Measurements from ENCODE around the gene CFAP107. TPM values are rescaled to one million over a fixed set of nuclear protein-coding genes. Genes with fewer than 3 reads are reported as not detected.
"Not testable (repeated sequence)": the region's sequence is repeated elsewhere in the genome, so short reads cannot be mapped to it uniquely, and the experiment has no call there.

CFAP107 gene
- total RNA-seq, 1 experiment from 2014 or later = not detected

DNA sequence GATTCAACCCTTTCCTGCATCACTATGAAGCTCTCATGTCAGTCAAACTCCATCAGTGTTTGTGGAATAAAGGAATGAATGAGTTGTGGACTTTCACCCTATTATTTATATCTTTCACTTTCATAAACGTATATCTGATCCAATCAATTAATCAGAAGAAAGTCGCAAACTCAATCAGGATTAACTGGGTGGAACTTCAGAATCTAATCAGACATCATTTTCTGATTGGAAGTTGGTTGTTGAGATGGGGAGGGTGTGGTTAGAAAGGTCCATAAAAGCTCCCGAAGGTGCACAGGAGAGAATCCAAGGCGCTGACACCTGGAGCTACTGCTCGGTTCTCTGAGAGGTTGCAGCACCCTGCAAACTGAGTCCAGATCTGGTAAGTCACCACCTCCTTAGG lies 27.4 kb downstream of the CFAP107 start, which contains the start of gene PRAMEF12:
Gene PRAMEF12, plus strand, starts transcription at position 301 of the 400 bp plus-strand sequence. CDS start 1,130 bp downstream, outside the sequence.
- in situ Hi-C loops (cut with HindIII; ENCODE audit: low sequenced_read_pairs) = no loop called here
- DNase-seq (ENCODE audit: low spot score) = no peak

- in situ Hi-C loops (cut with HindIII; ENCODE audit: low sequenced_read_pairs) = no loop called here
- DNase-seq (ENCODE audit: low spot score) = no peak
These were observed 28.9 kb downstream of the CFAP107 start for GRCh38 chr1:12774801-12775345.

DNA sequence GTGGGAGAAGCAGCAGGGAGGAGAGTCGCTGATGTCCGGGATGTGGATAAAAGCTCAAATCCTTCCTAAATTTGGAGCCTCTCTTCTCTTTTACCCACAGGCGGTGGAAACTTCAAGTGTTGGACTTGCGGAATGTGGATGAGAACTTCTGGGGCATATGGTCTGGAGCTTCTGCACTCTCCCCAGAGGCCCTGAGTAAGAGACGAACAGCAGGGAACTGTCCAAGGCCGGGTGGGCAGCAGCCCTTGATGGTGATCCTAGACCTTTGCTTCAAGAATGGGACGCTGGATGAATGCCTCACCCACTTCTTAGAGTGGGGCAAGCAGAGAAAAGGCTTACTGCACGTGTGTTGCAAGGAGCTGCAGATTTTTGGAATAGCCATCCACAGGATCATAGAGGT lies 29.4 kb downstream of the CFAP107 start:
- DNase-seq (ENCODE audit: low spot score) = no peak
- in situ Hi-C loops (cut with HindIII; ENCODE audit: low sequenced_read_pairs) = no loop called here

- DNase-seq (ENCODE audit: low spot score) = no peak
- in situ Hi-C loops (cut with HindIII; ENCODE audit: low sequenced_read_pairs) = no loop called here
These were observed 31.0 kb downstream of the CFAP107 start for GRCh38 chr1:12776801-12777557.

- in situ Hi-C loops (cut with HindIII; ENCODE audit: low sequenced_read_pairs) = no loop called here
- DNase-seq (ENCODE audit: low spot score) = no peak
These were observed 32.1 kb downstream of the CFAP107 start for GRCh38 chr1:12778061-12778460.

GRCh38 chr1:12778907-12779306 lies 32.9 kb downstream of the CFAP107 start:
- in situ Hi-C loops (cut with HindIII; ENCODE audit: low sequenced_read_pairs) = no loop called here
- DNase-seq (ENCODE audit: low spot score) = peak; percentile 13

GRCh38 chr1:12781488-12781887 lies 35.5 kb downstream of the CFAP107 start:
- DNase-seq (ENCODE audit: low spot score); in situ Hi-C loops (cut with HindIII; ENCODE audit: low sequenced_read_pairs): not testable (repeated sequence)

DNA sequence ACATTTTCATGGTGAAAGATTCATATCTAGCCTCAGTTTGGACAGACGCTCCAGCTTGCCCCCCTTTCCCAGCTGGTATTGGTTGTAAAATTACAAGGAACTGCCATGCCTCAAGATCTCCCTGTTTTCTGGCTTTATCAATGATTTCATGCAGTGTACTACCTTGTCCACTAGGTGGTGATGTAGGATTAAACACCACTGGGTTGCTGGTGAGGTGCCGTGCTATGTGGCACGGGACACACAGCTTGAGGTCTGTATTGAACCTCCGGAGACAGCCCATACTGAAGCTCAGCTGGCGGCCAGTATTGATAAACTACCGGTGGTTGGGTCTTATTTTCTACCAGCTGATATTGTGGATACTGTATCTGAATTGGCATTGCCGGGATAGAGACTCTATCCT lies 37.8 kb downstream of the CFAP107 start:
- in situ Hi-C loops (cut with HindIII; ENCODE audit: low sequenced_read_pairs); DNase-seq (ENCODE audit: low spot score): not testable (repeated sequence)

DNA sequence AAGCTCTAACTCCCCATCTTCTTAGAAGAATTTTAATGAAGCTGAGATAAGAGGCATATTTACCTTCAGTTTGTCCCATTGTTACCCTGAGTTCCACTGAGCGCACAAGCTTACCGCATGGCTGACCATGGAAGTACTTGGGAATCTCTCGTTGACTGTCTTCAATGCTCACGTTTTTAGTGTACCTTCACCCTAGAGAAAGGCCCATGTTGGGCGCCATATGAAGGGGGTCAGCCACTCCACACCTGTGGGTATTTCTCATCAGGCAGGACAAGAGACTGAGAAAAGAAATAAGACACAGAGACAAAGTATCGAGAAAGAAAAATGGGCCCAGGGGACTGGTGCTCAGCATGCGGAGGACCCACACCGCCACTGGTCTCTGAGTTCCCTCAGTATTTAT lies 38.7 kb downstream of the CFAP107 start:
- DNase-seq (ENCODE audit: low spot score); in situ Hi-C loops (cut with HindIII; ENCODE audit: low sequenced_read_pairs): not testable (repeated sequence)

- in situ Hi-C loops (cut with HindIII; ENCODE audit: low sequenced_read_pairs); DNase-seq (ENCODE audit: low spot score): not testable (repeated sequence)
These were observed 45.1 kb downstream of the CFAP107 start, which contains the start of gene PRAMEF1 for GRCh38 chr1:12791097-12791496. PRAMEF1 (plus strand) TSS chr1:12791397; CDS start chr1:12793228, 1,831 bp downstream.

DNA sequence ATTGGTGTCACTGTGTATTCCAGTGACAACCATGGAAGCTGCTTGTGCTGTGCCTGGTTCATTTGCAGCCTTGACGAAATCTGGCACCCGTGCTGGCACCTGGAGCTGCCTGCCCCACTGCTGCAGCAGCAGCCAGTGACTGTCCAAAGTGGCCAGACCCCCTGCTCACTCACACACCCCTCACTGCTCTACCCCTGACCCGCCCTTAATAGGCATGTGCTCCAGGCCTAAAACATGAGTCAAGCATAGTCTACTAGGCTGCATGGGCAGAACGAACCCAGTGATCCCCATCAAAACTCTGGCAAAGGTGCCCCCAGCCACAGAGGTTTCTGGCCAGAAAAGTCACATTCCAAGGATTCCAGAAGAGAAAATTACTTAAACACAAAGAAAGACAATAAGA lies 52.9 kb downstream of the CFAP107 start:
- no peak for DNase-seq (ENCODE audit: low spot score)
- in situ Hi-C loops (cut with HindIII; ENCODE audit: low sequenced_read_pairs) = no loop called here

- no peak for DNase-seq (ENCODE audit: low spot score)
- in situ Hi-C loops (cut with HindIII; ENCODE audit: low sequenced_read_pairs) = no loop called here
These were observed 53.7 kb downstream of the CFAP107 start for GRCh38 chr1:12799730-12800129.

DNA sequence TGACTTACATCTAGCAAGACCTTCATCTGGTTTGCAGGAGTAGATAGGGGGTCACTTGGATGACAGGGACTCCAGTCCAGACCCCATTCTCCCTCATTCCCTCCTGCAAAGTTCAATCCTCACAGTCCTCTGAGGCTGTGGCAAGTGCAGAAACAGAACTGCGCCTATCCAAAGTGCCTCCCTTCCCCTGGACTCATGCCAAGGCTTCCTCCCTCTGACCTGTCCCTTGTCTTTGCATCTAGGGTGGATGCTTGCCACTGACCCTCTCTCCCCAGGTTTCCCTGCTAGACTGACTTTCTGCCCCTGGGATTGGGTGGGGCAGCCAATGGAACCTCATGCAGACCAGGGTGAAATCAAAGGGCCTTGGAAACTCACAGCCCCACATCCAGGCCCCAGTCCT lies 63.9 kb downstream of the CFAP107 start:
- in situ Hi-C loops (cut with HindIII; ENCODE audit: low sequenced_read_pairs) = no loop called here
- no peak for DNase-seq (ENCODE audit: low spot score)

GRCh38 chr1:12810691-12811408 lies 64.8 kb downstream of the CFAP107 start:
- in situ Hi-C loops (cut with HindIII; ENCODE audit: low sequenced_read_pairs) = no loop called here
- DNase-seq (ENCODE audit: low spot score) = no peak

DNA sequence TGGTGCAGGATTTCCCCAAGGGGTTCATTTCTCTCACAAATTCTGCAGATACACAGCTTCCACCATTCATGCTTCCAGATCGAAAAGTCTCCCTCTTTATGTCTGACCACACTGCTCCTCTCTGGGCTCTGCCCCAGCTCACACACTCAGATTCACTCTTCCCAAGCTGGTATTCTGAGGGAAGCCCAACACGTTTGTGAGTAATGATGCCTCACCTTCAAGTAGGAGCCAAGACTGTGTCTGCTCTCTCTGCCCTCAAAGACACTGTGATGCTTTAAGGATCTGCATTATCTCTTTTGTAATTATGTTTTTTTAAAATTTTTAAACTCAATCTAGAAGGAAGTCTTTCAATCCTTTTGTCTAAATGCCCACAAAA lies 65.4 kb downstream of the CFAP107 start:
- in situ Hi-C loops (cut with HindIII; ENCODE audit: low sequenced_read_pairs) = no loop called here

More for the DNA sequence above, 65.4 kb downstream of the CFAP107 start:
- no peak for DNase-seq (ENCODE audit: low spot score)

Other genes starting within 250 kb of the CFAP107 start
- gene DHRS3, start 128.0 kb upstream of the CFAP107 start, total RNA-seq (2014; rRNA removed; shearing (Covaris generic)) = 9.1 and 13.5 TPM in 2 replicates
- not detected in 2 replicates for gene AADACL4, start 102.1 kb upstream of the CFAP107 start, total RNA-seq (2014; rRNA removed; shearing (Covaris generic))
- not detected in 2 replicates for gene AADACL3, start 30.1 kb upstream of the CFAP107 start, total RNA-seq (2014; rRNA removed; shearing (Covaris generic))
- 2.6 TPM in 1 of 2 replicates, not detected in the other for gene PRAMEF12, start 27.5 kb downstream of the CFAP107 start, total RNA-seq (2014; rRNA removed; shearing (Covaris generic))
- gene PRAMEF1, start 45.2 kb downstream of the CFAP107 start, total RNA-seq (2014; rRNA removed; shearing (Covaris generic)) = 0.24 TPM in 1 of 2 replicates, not detected in the other
- gene PRAMEF11, start 85.2 kb downstream of the CFAP107 start, total RNA-seq (2014; rRNA removed; shearing (Covaris generic)) = not detected in 2 replicates
- gene HNRNPCL1, start 102.5 kb downstream of the CFAP107 start, total RNA-seq (2014; rRNA removed; shearing (Covaris generic)) = not detected in 2 replicates
- gene PRAMEF2, start 110.9 kb downstream of the CFAP107 start, total RNA-seq (2014; rRNA removed; shearing (Covaris generic)) = not detected in 2 replicates
- gene PRAMEF4, start 140.0 kb downstream of the CFAP107 start, total RNA-seq (2014; rRNA removed; shearing (Covaris generic)) = not detected in 2 replicates
- not detected in 2 replicates for gene PRAMEF10, start 152.1 kb downstream of the CFAP107 start, total RNA-seq (2014; rRNA removed; shearing (Covaris generic))
- gene PRAMEF7, start 170.4 kb downstream of the CFAP107 start, total RNA-seq (2014; rRNA removed; shearing (Covaris generic)) = not detected in 2 replicates
- 0.34 TPM in 1 of 2 replicates, not detected in the other for gene PRAMEF6, start 201.4 kb downstream of the CFAP107 start, total RNA-seq (2014; rRNA removed; shearing (Covaris generic))